Umbilical cord (tissue), 2 donors: ENCODE measurements around the gene ARL14EP. TPM values are rescaled to one million over a fixed set of nuclear protein-coding genes. Genes with fewer than 3 reads are reported as not detected.
A peak's percentile ranks its signal among the peaks of the same experiment; 100 is the strongest.

ENCODE experiments used
- DNase-seq: peaks from one replicate; pipeline ENCODE4 v3.0.0-alpha.2; 2015; ENCODE audit warnings: low spot score
- total RNA-seq: library from RNA; depleted of rRNA; stranded (reverse); fragments of >200 nt; gene quantifications from one replicate; pipeline ENCODE4 v1.2.3, GENCODE V29; 2014; ENCODE audit warnings: low replicate concordance; ENCODE audit not compliant: insufficient read depth

Gene ARL14EP
- total RNA-seq, 1 donor from 2014 or later, result 33.2 TPM

DNA sequence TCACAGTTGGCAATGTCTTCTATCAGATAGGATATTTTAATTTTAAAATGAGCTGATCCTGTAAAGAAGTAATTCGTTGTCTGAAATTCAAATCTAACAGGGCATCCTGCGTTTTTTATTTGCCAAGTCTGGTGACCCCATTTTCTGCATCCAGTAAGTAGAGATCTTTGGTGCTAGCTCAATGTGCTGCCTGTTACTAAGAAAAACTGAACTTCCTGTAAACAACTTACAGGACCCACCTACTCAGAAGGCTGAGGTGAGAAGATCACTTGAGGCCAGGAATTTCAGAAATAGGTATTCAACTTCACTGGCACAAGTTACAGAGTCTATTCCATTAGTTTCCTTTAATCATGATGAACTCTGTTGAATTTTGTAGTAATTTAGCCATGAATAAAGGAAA, 4.0 kb downstream of the ARL14EP start:
- no peak for DNase-seq

DNA sequence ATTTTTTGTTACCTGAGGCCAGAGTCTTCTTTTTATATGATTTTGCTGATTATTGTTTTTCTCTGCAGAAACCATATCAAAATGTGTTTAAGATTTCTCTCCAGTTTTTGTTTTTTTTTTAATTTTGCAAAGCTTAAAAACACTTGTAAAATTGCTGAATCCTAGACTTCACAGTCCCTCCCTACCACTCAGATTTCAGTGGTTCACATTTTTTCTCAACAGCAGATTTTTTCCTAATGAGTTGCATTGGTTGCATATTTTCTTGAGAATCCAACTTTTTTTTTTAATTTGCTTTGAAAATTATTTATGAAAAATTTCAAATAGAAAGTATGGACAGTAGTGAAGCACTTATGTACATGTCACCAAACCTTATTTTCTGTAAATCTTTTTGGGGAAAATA, 5.8 kb downstream of the ARL14EP start:
- DNase-seq, result no peak

DNA sequence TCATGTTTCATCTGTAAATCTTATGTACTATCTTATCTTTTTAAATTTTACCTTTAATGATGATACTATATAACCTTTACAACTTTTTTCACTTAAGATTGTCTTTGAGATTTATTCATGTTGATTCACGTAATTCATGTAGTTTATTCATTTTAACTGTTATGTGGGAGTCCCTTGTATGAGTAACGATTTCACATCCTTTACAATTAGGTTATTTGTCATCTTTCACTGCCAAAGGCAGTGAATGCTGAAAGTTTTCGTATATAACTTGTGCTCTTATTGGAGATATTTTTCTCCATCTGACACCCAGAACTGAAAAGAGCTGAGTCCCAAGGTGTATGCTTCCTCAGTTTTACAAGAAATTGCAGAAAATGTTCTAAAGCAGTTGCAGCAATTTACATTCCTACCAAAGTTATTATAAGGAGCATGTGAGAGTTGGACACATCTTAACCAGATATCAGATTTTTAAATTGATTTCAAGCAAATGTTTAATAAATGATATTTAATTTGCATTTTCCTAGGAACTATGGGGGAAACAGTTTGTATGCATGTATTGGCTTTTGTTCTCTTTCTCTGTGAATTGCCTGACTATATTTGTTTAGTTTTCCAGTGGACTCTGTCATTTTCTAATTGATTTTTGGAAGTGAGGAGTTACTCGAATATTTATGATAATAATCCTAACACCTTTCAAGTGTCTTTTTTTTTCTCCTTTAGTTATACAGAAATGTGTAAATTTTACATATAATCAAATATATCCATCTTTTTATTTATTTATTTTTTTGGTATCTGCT, 6.4 kb downstream of the ARL14EP start:
- DNase-seq, result no peak

DNA sequence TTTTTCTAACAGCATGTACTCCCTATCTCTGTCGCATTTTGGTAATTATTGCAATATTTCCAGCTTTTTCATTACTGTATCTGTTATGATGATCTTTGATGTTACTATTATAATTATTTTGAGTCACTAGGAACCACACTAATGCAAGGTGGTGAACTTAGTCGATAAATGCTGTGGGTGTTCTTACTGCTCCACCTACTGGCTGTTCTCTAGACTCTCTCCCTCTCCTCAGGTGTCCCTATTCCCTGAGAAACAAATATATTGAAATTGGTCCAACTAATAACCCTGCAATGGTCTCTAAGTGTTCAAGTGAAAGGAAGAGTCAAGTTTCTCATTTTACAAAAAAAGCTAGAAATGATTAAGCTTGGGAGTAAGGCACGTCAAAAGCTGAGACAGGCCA, 10.5 kb downstream of the ARL14EP start:
- no peak for DNase-seq

DNA sequence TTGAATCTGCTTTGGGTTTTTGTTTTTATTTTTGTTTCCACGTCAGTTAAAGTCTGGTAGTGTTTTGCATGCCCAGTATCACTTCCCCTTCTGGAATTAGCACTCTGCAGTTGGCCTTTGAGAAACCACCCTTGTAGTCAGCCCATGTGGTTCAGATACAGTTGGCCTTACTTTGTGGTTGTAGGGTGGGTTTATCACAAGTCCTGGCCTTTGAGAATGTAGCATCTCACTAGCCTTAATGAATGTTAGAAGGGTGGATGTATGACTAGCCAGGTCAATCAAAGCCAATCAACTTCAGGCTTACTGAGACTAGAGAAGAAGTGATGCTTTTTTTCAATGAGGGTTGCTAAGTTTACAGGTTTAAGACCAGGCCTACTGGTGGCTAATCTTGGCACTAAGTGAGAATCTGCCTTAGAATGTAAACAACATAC, 19.8 kb downstream of the ARL14EP start:
- DNase-seq, result peak; percentile 23

DNA sequence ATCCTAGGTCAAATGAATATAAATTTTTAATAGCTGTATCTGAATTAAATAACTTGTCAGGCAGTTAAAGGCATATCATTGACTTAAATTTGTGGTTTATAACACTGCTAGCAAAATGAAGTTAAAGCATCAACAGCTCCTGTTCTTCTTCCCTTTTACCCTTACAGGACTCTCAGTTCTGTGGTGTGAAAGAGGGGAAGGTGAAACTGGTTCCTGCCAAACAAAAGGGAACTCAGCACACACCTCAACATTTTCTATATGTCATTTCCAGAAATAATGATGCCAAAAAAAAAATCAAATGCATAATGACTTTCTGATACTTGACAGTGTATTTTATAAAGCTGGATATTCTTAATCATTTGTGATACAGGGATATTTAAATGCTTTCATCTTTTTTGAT, 21.2 kb downstream of the ARL14EP start:
- no peak for DNase-seq

DNA sequence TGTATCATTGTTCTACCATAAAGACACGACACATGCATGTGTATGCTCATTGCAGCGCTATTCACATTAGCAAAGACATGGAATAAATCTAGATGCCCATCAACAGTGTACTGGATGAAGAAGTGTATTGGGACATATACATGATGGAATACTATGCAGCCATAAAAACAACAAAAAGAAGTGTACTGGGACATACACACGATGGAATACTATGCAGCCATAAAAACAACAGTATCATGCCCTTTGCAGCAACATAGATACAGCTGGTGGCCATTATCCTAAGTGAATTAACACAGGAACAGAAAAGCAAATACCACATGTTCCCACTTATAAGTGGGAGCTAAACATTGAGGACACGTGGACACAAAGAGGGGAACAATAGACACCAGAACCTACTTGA, 22.7 kb downstream of the ARL14EP start:
- DNase-seq, result no peak

DNA sequence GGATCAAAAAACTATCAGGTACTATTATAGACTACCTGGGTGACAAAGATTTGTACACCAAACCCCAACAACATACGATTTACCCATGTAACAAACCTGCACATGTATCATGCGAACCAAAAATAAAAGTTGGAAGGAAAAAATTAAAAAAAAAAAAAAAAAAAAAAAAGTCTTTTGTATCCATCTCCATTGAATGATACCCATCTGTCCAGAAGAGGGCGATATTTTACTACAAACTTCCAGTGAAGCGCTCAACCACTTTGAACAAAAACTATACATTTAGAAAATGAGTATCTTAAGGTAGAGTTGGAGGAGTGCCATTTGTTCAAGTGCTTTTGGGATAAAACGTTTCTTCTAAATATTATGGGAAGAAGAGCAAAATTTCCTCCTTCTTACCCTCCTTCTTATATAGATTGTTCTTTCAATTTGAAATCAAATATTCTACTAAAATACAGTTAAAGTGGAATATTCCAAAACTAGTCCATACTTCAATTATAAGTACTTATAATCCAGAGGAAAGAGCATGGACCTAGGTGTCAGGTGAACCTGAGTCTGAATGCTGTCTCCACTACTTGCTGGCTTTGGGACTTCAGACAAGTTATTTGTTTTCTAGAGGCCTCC, 23.3 kb downstream of the ARL14EP start:
- peak; percentile 78 for DNase-seq

DNA sequence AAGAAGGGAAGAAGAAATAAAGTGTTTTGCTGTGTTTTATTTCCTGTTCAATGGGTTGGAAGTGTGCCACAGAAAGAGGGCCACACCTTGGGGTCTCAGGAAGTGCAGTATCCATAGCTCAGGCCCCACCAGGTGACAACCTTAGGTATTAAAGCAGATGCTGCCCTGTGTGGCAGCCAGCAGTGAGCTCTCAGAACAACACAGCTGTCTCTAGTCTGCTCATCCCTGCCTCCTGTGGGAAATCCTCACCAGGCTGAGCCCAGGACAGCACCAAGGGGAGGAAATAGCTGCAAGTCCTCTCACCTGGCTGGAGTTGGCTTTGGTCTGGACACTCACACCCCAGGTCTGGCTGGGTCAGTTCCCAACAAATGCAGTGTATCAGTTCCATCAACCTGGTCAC, 25.1 kb downstream of the ARL14EP start:
- no peak for DNase-seq

DNA sequence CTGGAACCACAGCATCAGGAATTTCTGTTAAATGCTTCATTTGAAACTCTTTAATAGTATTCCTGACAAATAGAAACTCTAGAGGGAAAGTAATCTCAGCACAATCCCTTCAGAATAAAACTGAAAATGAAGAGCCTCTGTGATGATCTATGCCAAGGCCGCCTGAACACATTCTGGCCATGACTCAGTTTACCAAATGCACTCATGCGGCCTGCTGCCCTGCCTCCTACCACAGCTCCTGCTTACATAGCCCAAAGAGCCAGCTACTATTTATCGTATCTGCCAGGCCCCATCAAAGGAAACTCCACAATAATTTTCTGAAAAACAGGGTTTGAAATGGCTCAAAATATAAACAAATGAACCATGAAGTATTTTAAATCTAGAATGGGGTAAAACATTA, 27.0 kb downstream of the ARL14EP start:
- DNase-seq, result no peak

DNA sequence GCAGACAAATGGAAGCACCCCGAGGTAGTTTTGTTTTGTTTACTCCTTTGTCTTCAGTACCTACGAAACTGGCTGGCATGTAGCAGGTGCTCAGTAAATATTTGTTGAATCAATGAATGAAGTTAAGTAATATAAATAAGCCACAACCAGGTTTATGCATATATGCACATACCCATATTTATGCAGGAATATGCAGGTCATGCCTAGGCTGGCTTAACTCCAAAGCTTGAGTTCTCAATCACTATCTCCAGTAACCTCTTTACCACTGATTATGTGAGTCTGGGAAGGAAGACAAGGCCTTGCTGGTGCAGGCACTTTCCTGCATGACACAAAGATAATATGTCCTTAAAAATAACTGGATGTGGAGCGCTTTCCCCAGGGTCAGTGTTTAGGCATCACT, 27.5 kb downstream of the ARL14EP start:
- DNase-seq, result no peak

DNA sequence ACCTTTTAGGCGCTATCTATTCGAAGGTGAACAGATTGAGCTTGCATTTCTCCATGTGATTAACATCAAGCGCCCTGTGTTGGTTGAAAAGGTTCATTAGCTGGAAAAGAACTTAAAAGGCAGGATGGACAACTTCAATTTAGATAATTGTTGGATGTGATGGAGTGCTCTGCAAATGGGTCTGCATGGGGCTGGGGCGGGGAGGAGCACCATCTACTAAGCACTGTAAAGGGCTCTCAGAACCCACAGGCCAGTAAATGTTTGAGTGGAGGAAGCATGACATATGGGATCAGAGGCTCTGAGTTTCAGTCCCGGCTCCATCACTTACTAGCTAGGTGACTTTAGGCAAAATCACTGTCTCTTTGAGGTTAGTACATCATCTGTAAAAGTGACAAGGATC, 28.2 kb downstream of the ARL14EP start:
- no peak for DNase-seq

DNA sequence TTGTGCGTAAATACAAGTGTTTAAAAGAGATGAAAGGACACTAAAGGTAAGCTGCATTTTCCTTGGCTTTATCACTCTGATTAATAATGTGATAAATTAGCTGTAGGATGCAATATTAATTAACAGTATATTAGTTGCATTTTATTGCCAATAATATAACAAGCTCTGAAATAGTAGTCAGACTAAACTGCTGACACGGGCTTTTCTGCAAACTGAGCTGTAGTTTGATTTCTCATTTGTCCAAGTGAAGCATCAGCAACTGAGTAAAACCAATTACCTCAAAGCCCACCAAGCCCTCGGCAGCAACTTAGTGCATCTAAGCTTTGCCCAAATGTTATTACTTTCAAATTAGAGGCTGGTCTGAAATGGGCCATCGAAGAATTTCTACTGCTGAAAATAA, 33.5 kb downstream of the ARL14EP start:
- DNase-seq, result no peak

DNA sequence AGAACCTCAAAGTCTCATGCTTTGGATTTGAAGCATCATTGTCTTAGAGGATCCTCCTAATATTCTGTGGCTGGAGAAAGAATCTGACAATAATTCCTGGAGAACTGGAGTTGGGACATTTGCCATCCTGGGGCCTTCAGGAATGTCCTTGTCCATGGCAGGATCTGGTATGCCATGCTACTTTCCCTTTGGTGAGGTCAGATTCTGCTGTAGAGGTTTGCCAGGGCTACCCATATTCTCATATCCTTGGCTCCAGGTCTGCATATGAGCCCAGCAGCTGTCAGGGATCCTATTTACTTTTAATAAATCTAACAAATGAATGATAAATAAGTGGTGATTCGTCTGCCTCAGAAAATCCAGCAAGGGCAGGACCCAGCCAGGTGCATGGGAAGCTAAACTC, 35.0 kb downstream of the ARL14EP start:
- no peak for DNase-seq

DNA sequence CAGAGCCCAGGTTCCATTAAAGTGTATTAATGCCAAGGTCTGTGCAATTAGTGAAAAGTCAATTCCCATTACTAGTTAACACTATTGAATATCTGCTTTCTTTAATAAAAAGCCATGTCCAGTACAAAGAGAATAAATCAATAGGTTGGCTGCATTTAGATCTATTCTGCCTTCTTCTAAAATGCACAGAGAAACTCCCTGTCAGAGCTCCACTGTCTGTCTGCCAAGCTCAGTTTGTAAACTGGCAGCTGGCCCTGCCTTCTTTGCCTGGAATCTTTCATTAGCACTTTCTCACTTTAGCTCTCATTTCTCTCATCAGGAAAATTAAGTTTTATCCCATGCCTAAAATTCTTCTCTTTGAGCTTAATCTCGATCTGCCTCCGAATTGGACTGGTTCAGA, 35.6 kb downstream of the ARL14EP start:
- DNase-seq, result no peak

DNA sequence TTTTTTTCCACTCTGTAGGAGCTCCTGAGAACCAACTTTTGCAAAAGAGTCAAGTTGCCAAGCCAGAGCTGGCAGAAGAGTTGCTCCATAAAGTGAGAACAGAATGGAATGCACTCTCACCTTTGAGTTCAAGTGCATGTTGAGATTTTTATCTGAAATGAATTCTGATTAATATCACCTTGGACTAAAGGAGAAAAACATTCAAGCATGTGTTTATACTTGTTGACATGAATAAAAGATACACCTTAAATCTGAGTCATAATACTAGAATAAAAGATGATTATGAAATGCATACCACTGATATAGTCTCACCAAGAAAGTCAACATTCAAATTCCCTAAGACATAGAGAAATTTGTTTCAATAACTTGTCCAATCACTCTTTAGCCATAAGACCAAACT, 37.8 kb downstream of the ARL14EP start:
- DNase-seq, result no peak

DNA sequence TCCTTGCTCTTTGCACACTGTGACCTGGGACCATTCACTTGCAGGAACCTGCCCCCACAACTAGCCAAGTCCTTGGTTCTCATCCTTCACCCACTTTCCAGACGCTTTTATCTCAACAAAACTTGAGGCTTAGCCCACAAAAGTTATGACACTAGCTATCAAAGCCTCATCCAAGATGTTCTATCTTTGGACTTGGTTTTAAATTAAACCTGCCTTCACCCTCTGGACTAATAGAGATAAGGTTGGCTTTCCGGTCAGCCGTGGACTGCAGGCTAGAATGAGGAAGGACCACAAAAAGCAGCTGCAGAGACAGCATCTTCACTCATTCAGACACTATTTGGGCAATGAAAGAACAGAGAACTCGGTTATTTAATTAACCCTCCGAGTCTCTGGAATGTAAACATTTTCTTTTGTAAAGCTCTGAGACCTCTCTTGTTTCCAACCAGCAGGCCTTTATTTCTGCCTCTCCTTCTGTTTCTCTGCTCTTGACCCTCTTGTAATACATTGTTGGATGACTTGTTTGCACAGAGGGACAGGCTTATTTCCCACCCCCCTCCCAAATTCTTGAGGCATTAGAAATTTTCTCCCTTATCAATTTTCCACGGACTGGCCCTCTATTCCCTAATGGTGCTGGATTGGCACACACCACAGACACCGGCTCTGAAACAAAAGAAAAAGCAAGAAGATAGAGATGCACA, 41.4 kb downstream of the ARL14EP start:
- DNase-seq, result no peak

DNA sequence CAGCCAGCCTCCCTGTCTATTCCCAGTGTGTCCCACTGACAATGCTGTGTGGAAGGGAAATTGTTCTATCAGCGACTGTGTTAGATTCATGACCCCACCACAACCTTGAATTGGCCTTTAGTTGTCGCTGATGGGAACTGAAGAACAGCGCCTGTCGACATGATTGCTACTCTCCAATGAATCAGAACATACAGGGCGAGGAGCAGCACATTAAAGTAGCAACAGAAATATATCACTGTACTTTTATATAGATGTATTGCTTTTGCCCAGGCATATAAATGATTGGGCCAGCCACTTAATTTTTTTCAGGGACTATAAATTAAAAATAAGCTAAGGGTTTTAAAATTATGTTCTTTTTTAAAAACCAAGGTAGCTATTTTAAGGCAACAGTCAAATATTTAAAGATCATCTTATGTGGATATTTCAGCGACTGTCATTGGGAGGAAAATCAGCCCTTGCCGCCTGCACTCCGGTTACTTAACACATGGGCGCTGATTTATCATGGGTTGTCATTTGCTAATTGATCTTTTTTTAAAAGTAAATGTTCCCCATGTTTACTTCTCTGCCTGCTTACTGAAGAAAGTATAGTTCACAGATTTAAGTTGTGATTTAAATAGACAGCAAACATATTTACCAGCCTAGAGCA, 42.1 kb downstream of the ARL14EP start:
- DNase-seq, result no peak

DNA sequence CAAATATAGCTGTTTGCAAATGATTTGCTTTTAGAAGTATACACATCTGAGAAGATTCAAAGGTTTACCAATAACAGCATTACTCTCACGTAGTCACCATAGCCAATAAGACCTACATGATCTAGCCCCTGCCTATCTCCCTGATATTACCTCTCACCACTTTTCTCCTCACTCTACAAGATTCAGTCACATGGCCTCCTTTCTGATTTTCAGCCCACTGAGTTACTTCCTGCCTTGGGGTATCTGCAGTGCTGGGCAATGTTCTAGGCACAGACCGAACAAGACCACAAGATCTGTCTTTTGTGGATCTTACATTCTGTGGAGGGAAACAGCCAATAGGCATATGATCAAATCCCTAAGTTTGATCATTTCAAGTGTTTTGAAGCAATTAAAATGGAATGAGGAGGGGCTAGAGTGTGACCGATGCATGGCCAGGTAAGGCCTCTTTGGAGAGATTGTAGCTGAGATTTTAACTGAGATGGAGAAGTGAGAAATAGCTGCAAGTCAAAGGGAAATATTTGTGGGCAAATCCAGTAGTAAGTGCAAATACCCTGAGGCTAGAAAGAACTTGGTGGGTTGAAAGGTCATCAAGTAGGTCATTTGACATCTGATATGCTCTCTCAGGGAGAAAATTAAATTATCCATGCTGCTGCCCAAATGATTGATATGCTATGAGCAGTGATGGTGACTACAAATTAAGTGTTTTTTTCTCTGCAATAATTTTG, 43.1 kb downstream of the ARL14EP start:
- DNase-seq, result no peak

DNA sequence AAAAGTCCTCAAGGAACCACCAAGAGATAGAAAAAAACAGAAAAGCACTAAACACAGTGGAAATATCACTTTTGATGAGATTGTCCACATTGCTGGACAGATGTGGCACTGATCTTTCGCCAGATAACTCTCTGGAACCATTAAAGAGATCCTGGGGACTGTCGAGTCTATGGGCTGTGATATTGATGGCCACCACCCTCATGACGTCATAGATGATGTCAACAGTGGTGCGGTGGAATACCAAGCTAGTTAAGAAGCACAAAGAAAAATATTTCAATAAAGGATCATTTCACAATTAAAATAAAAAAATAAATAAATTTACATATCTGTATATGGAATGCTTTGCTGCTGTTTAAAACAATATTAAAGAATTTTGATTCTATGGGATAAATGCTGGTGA, 45.5 kb downstream of the ARL14EP start:
- DNase-seq, result no peak

DNA sequence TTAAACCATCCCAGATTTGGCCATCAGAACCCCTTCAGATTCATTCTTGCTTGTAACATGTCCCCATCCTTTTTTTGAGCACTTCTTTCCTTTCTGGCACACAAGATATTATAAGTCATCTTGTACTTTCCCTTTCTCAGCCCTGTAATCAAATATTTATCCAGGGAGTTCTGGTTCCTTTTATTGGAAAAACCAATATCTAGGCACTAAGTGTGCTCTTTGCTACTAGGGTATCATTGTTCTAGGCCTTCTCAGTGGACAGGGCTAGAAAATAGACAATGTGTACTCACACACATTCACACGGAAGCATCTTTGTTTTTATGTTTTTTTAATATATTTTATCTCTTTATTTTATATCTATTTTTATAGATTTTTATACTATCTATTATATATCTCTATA, 47.3 kb downstream of the ARL14EP start:
- no peak for DNase-seq

DNA sequence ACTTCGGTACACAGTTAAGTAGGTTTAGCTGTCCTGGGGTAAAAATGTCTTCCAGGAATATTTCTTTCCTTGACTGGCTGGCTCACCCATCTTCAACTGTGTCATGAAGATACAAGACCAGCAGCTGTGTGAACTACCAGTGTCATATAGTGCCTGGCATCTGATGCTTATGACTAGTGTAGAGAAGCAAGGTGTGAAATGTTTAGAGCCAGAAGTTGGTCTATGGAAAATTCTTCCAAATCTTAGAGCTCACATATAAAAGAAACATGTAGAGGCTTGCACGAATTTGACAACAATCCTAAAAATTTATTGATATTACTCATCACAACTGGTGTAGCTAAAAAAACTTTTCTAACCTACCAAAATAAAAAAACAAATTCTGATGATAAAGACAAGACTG, 54.4 kb downstream of the ARL14EP start:
- DNase-seq, result peak; percentile 5
